Globus pallidus (tissue), 1 donor: ENCODE results near the gene CDC20.
"Not testable (repeated sequence)": the region's sequence is repeated elsewhere in the genome, so short reads cannot be mapped to it uniquely, and the experiment has no call there.

ENCODE experiments used
- DNase-seq: peaks from one replicate; pipeline ENCODE4 v3.0.0-alpha.2; 2015; ENCODE audit warnings: low spot score

The CDC20 gene

GRCh38 chr1:43358121-43358745 is 548 bp upstream of the CDC20 start:
- DNase-seq, result peak; percentile 59

GRCh38 chr1:43359696-43360095 is 915 bp downstream of the CDC20 start:
- DNase-seq, result no peak

- no peak for DNase-seq
Observed at GRCh38 chr1:43360616-43361015, 1.8 kb downstream of the CDC20 start.

- DNase-seq, result no peak
Observed at GRCh38 chr1:43363283-43363934, 4.6 kb downstream of the CDC20 start.

GRCh38 chr1:43363935-43364525 is 5.2 kb downstream of the CDC20 start:
- DNase-seq, result no peak

GRCh38 chr1:43365678-43366077 is 6.9 kb downstream of the CDC20 start:
- DNase-seq, result no peak

- DNase-seq, result no peak
Observed at GRCh38 chr1:43366179-43366578, 7.4 kb downstream of the CDC20 start.

- DNase-seq, result no peak
Observed at GRCh38 chr1:43366601-43367025, 7.8 kb downstream of the CDC20 start.

- no peak for DNase-seq
Observed at GRCh38 chr1:43367026-43367903, 8.5 kb downstream of the CDC20 start.

GRCh38 chr1:43367904-43368645 is 9.3 kb downstream of the CDC20 start, which contains the start of gene ELOVL1:
ELOVL1 (minus strand) TSS chr1:43368011; CDS start chr1:43365609, 2,402 bp downstream.
- peak; percentile 93 for DNase-seq

- DNase-seq, result no peak
Observed at GRCh38 chr1:43368646-43369020, 9.9 kb downstream of the CDC20 start.

- DNase-seq, result not testable (repeated sequence)
Observed at GRCh38 chr1:43369779-43370178, 11.0 kb downstream of the CDC20 start.

- DNase-seq, result no peak
Observed at GRCh38 chr1:43370564-43370963, 11.8 kb downstream of the CDC20 start.

GRCh38 chr1:43372172-43372571 is 13.4 kb downstream of the CDC20 start:
- no peak for DNase-seq

- no peak for DNase-seq
Observed at GRCh38 chr1:43373066-43373940, 14.5 kb downstream of the CDC20 start.

GRCh38 chr1:43376723-43377235 is 18.0 kb downstream of the CDC20 start:
- DNase-seq, result no peak

- no peak for DNase-seq
Observed at GRCh38 chr1:43377831-43378230, 19.1 kb downstream of the CDC20 start.

- DNase-seq, result no peak
Observed at GRCh38 chr1:43379476-43379875, 20.7 kb downstream of the CDC20 start.

- DNase-seq, result no peak
Observed at GRCh38 chr1:43381612-43382011, 22.8 kb downstream of the CDC20 start.

GRCh38 chr1:43382027-43382779 is 23.4 kb downstream of the CDC20 start:
- peak; percentile 96 for DNase-seq
